Measurements from ENCODE around the gene PRXL2B.

PRXL2B gene

DNA sequence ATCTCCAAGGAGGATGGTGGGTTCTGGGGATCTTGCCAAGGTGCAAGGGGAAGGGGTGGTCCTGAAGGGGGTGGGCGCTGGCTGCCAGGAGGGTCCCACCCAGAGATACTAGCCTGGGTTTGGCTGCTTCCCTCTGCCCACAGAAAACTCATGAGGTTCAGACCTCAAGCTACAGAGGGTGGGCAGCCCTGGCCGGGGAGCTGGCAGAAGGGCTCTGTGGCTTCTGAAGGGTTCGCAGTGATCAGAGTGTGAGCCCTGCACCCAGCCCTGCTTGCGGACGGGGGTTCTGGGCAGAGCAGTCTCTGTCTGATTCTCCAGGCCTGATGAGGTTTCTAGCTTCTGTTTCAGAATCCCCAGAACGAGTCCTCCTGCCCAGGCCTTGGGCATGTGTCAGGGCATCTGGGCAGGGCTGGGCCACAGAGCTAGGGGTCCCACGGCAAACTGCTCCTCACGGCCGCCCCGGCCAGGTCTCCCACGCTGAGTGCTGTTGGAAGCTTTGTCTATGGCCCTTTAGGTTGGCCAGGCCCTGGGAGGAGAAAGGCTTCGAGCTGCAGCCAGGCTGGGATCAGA lies 46.9 kb downstream of the PRXL2B start:
- no peaks in the 10 kb centered on the region for H3K79me2 ChIP-seq (ENCODE audit: low read length)
- no peak overlapping the region for H3K9ac ChIP-seq (ENCODE audit: low read length)
- no peak overlapping the region for H3K27ac ChIP-seq (ENCODE audit: low read length)
- no peaks in the 10 kb centered on the region for H4K20me1 ChIP-seq (ENCODE audit: insufficient read depth, low read length)
- no peaks in the 10 kb centered on the region for H3F3A ChIP-seq (ENCODE audit: insufficient read depth, low read length)
- H3K9me3 ChIP-seq (replicated peaks; ENCODE audit: insufficient read depth, low read length), result no peaks in the 10 kb centered on the region
- H3K9me2 ChIP-seq (replicated peaks; ENCODE audit: insufficient read depth, low read length), result no peaks in the 10 kb centered on the region
- H3K27me3 ChIP-seq (replicated peaks; ENCODE audit: insufficient read depth, low read length), result peaks cover 83% of the 10 kb centered on the region
- H3K4me1 ChIP-seq (ENCODE audit: low read length), result no peaks in the 10 kb centered on the region
- no peaks in the 10 kb centered on the region for H3K36me3 ChIP-seq (replicated peaks; ENCODE audit: insufficient read depth, low read length)
- no peak for DNase-seq
- H3K4me3 ChIP-seq (ENCODE audit: low read length), result no peak overlapping the region
- no peak overlapping the region for H2AFZ ChIP-seq (ENCODE audit: low read length)
- no peak overlapping the region for H3K4me2 ChIP-seq (ENCODE audit: low read depth, low read length)
- TF ChIP-seq EZH2 (optimal IDR thresholded peaks at IDR 0.05; ENCODE audit: low read depth, low read length), result no peak
- TF ChIP-seq EZH2phosphoT487 (IDR thresholded peaks at IDR 0.05; ENCODE audit: low read length), result no peak
- TF ChIP-seq, protein P1, sequence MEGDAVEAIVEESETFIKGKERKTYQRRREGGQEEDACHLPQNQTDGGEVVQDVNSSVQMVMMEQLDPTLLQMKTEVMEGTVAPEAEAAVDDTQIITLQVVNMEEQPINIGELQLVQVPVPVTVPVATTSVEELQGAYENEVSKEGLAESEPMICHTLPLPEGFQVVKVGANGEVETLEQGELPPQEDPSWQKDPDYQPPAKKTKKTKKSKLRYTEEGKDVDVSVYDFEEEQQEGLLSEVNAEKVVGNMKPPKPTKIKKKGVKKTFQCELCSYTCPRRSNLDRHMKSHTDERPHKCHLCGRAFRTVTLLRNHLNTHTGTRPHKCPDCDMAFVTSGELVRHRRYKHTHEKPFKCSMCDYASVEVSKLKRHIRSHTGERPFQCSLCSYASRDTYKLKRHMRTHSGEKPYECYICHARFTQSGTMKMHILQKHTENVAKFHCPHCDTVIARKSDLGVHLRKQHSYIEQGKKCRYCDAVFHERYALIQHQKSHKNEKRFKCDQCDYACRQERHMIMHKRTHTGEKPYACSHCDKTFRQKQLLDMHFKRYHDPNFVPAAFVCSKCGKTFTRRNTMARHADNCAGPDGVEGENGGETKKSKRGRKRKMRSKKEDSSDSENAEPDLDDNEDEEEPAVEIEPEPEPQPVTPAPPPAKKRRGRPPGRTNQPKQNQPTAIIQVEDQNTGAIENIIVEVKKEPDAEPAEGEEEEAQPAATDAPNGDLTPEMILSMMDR (IDR thresholded peaks at IDR 0.05; ENCODE audit: low read length), result no peak

DNA sequence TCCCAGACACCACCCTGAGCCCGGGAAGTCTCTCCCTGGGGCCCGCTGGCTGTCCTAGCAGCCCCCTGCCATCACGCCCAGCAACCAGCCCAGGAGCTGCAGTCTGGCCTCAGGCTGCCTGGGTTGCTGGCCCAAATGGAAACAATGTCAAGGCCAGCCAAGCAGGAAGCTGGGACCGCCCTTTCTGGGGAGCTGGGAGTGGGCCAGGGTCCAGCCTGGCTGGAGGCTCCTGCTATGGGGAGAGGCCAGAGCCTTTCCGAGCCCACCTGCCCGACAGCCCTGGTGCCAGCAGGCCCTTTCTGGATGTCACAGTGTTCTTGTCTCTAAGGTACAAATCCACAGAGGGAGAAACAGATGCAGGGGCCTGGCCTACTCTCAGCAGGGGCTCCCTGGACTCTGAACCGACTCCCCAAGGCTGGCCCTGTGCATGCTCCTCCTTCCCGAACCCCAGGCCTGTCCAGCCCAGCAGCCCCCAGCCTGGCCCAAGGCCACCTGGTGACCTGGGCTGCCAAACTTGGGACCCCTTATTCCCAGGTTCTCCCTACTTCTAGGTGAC lies 47.4 kb downstream of the PRXL2B start:
- no peak overlapping the region for H2AFZ ChIP-seq (ENCODE audit: low read length)
- H3K27ac ChIP-seq (ENCODE audit: low read length), result no peak overlapping the region
- no peak overlapping the region for H3K9ac ChIP-seq (ENCODE audit: low read length)
- no peaks in the 10 kb centered on the region for H3F3A ChIP-seq (ENCODE audit: insufficient read depth, low read length)
- peaks cover 84% of the 10 kb centered on the region for H3K27me3 ChIP-seq (replicated peaks; ENCODE audit: insufficient read depth, low read length)
- H3K36me3 ChIP-seq (replicated peaks; ENCODE audit: insufficient read depth, low read length), result no peaks in the 10 kb centered on the region
- no peak overlapping the region for H3K4me3 ChIP-seq (ENCODE audit: low read length)
- DNase-seq, result no peak
- no peak for TF ChIP-seq EZH2 (optimal IDR thresholded peaks at IDR 0.05; ENCODE audit: low read depth, low read length)
- TF ChIP-seq, protein P1 (IDR thresholded peaks at IDR 0.05; ENCODE audit: low read length), result no peak
- TF ChIP-seq EZH2phosphoT487 (IDR thresholded peaks at IDR 0.05; ENCODE audit: low read length), result no peak
- H3K4me2 ChIP-seq (ENCODE audit: low read depth, low read length), result no peak overlapping the region
- H3K4me1 ChIP-seq (ENCODE audit: low read length), result no peaks in the 10 kb centered on the region
- no peaks in the 10 kb centered on the region for H3K9me2 ChIP-seq (replicated peaks; ENCODE audit: insufficient read depth, low read length)
- H4K20me1 ChIP-seq (ENCODE audit: insufficient read depth, low read length), result no peaks in the 10 kb centered on the region
- no peaks in the 10 kb centered on the region for H3K79me2 ChIP-seq (ENCODE audit: low read length)
- H3K9me3 ChIP-seq (replicated peaks; ENCODE audit: insufficient read depth, low read length), result no peaks in the 10 kb centered on the region

DNA sequence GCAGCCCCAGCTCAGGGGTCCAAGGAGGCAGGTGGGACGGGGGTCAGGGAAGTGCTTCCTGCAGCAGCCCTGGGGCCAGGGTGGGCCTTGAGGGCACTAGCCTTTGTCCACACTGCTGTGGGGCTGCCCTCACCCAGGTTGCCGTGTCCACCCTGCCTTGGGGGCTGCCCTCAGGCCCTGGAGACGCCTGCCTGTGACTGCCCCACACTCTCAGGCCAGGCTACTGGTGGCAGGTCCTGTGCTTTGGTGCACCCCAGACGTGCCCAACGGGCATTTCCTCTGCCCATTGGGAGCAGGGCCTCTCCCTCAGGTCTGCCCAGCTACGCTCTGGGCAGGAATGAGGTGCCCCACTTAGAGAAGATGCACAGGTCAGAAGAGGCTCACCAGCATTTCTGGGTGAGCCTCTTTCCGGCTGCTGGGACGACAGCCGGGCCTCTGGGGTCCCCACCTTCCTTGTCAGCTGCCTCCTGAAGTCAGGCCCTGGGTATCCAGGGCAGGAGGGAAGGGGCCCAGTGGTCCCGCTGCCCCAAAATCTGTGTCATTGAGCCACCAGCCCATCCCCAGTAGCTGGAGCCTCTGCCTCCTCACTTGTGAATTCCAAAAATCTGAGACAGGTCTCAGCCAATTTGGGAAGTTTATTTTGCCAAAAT lies 48.9 kb downstream of the PRXL2B start:
- no peak for TF ChIP-seq EZH2phosphoT487 (IDR thresholded peaks at IDR 0.05; ENCODE audit: low read length)
- no peaks in the 10 kb centered on the region for H3K36me3 ChIP-seq (replicated peaks; ENCODE audit: insufficient read depth, low read length)
- H3K4me1 ChIP-seq (ENCODE audit: low read length), result no peaks in the 10 kb centered on the region
- no peak overlapping the region for H3K4me2 ChIP-seq (ENCODE audit: low read depth, low read length)
- H3K27me3 ChIP-seq (replicated peaks; ENCODE audit: insufficient read depth, low read length), result peaks cover 72% of the 10 kb centered on the region
- DNase-seq, result no peak
- no peaks in the 10 kb centered on the region for H3K79me2 ChIP-seq (ENCODE audit: low read length)
- no peaks in the 10 kb centered on the region for H3F3A ChIP-seq (ENCODE audit: insufficient read depth, low read length)
- no peak overlapping the region for H2AFZ ChIP-seq (ENCODE audit: low read length)
- no peak overlapping the region for H3K4me3 ChIP-seq (ENCODE audit: low read length)
- no peaks in the 10 kb centered on the region for H4K20me1 ChIP-seq (ENCODE audit: insufficient read depth, low read length)
- H3K9me3 ChIP-seq (replicated peaks; ENCODE audit: insufficient read depth, low read length), result no peaks in the 10 kb centered on the region
- H3K9me2 ChIP-seq (replicated peaks; ENCODE audit: insufficient read depth, low read length), result no peaks in the 10 kb centered on the region
- no peak overlapping the region for H3K27ac ChIP-seq (ENCODE audit: low read length)
- H3K9ac ChIP-seq (ENCODE audit: low read length), result no peak overlapping the region

DNA sequence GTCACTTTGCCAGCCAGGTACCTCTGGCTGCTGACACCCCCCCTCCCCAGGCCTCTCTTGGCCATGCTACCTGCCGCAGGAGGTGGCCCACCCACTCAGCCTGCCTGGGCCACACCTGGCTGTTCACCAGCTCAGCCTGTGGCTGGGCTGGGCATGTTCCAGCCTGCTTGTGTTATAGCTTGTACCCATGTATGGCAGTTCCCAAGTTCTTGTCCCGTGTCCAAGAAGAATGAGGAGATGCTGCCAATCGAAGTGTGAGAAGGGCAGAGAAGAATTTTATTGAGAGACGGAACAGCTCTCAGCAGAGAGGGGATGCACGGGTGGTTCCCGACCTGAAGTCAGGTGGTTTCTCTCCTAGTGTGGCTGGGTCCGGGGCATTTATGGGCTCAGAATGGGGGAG lies 50.2 kb downstream of the PRXL2B start:
- Histone ChIP-seq H3K4me3 (ENCODE audit: low read length) (no peak overlapping the region), H3F3A (ENCODE audit: insufficient read depth, low read length) (no peaks in the 10 kb centered on the region), H3K79me2 (ENCODE audit: low read length) (no peaks in the 10 kb centered on the region), H3K4me1 (ENCODE audit: low read length) (no peaks in the 10 kb centered on the region), H3K27ac (ENCODE audit: low read length) (no peak overlapping the region), H2AFZ (ENCODE audit: low read length) (no peak overlapping the region), H3K36me3 (replicated peaks; ENCODE audit: insufficient read depth, low read length) (no peaks in the 10 kb centered on the region), H3K9me2 (replicated peaks; ENCODE audit: insufficient read depth, low read length) (no peaks in the 10 kb centered on the region), H3K9ac (ENCODE audit: low read length) (no peak overlapping the region), H4K20me1 (ENCODE audit: insufficient read depth, low read length) (no peaks in the 10 kb centered on the region), H3K4me2 (ENCODE audit: low read depth, low read length) (no peak overlapping the region), H3K9me3 (replicated peaks; ENCODE audit: insufficient read depth, low read length) (no peaks in the 10 kb centered on the region), H3K27me3 (replicated peaks; ENCODE audit: insufficient read depth, low read length) (peaks cover 60% of the 10 kb centered on the region)
- DNase-seq, result no peak
- TF ChIP-seq, protein P1 (IDR thresholded peaks at IDR 0.05; ENCODE audit: low read length), result no peak
- TF ChIP-seq EZH2 (optimal IDR thresholded peaks at IDR 0.05; ENCODE audit: low read depth, low read length) (no peak), EZH2phosphoT487 (IDR thresholded peaks at IDR 0.05; ENCODE audit: low read length) (no peak)

Data from MM.1S (cell line).